Mesenchymal stem cell (in vitro differentiated cells and primary cell): ENCODE measurements around the gene C17orf67.

ENCODE experiments used
- DNase-seq: peaks from one replicate; pipeline ENCODE4 v3.0.0-alpha.2; 2013
- H2AFZ ChIP-seq: one replicate; pipeline ENCODE4 v1.6.1; 2013; ENCODE audit warnings: low read depth, mild to moderate bottlenecking, control low read depth, inconsistent platforms, low read length, moderate library complexity
- H2AK5ac ChIP-seq: 2 replicates; pipeline ENCODE4 v1.6.1; 2013; ENCODE audit warnings: low read length, moderate library complexity, mild to moderate bottlenecking, inconsistent platforms; ENCODE audit not compliant: severe bottlenecking
- H2BK120ac ChIP-seq: one replicate; pipeline ENCODE4 v1.6.1; 2013; ENCODE audit warnings: low read depth, mild to moderate bottlenecking, inconsistent platforms, low read length, moderate library complexity
- H2BK12ac ChIP-seq, 2 experiments: one replicate each; pipeline ENCODE4 v1.6.1; 2013; ENCODE audit warnings: inconsistent platforms in 2 of 2, low read length in 2 of 2, mild to moderate bottlenecking in 2 of 2, moderate library complexity in 2 of 2, control low read depth in 1 of 2
- H2BK15ac ChIP-seq: one replicate; pipeline ENCODE4 v1.6.1; 2013; ENCODE audit warnings: mild to moderate bottlenecking, low read depth, inconsistent platforms; ENCODE audit not compliant: poor library complexity, severe bottlenecking
- H2BK5ac ChIP-seq: 2 replicates; pipeline ENCODE4 v1.6.1; 2013; ENCODE audit warnings: low read depth, mild to moderate bottlenecking, low read length, control low read depth, inconsistent platforms; ENCODE audit not compliant: poor library complexity, severe bottlenecking
- H3K14ac ChIP-seq, 2 experiments: one replicate each; pipeline ENCODE4 v1.6.1; 2013; ENCODE audit warnings: inconsistent platforms in 2 of 2, low read length in 2 of 2, control low read depth in 1 of 2, mild to moderate bottlenecking in 1 of 2, moderate library complexity in 1 of 2
- H3K18ac ChIP-seq, 2 experiments: one replicate each; pipeline ENCODE4 v1.6.1; 2013; ENCODE audit warnings: inconsistent platforms in 2 of 2, low read length in 2 of 2, control low read depth in 1 of 2, low read depth in 1 of 2, mild to moderate bottlenecking in 1 of 2
- H3K23ac ChIP-seq, 2 experiments: one replicate each; pipeline ENCODE4 v1.6.1; 2013; ENCODE audit warnings: inconsistent platforms in 2 of 2, low read length in 2 of 2, mild to moderate bottlenecking in 2 of 2, moderate library complexity in 2 of 2, control low read depth in 1 of 2
- H3K27ac ChIP-seq: 2 replicates; pipeline ENCODE4 v1.5.1; 2013; ENCODE audit warnings: mild to moderate bottlenecking, moderate library complexity, low read length, control low read depth, inconsistent platforms; ENCODE audit not compliant: poor library complexity, severe bottlenecking
- H3K27me3 ChIP-seq, 2 experiments: 2 replicates each; pipeline versions ENCODE4 v1.6.1 to v1.7.0; 2013; ENCODE audit warnings: low read length in 2 of 2, mild to moderate bottlenecking in 2 of 2, moderate library complexity in 2 of 2, control low read depth in 1 of 2, inconsistent platforms in 1 of 2; ENCODE audit not compliant: control insufficient read depth in 1 of 2, insufficient read depth in 1 of 2
- H3K36me3 ChIP-seq, 2 experiments: 2 replicates each; pipeline versions ENCODE4 v1.6.1 to v1.7.0; 2013; ENCODE audit warnings: low read length in 2 of 2, control low read depth in 1 of 2, inconsistent platforms in 1 of 2, low read depth in 1 of 2, mild to moderate bottlenecking in 1 of 2; ENCODE audit not compliant: insufficient read depth in 2 of 2, control insufficient read depth in 1 of 2
- H3K4ac ChIP-seq, 2 experiments: one replicate each; pipeline ENCODE4 v1.6.1; 2013; ENCODE audit warnings: inconsistent platforms in 2 of 2, low read length in 2 of 2, mild to moderate bottlenecking in 2 of 2, moderate library complexity in 2 of 2, control low read depth in 1 of 2, low read depth in 1 of 2
- H3K4me1 ChIP-seq: 2 replicates; pipeline ENCODE4 v1.6.1; 2013; ENCODE audit warnings: low read depth, low read length, control low read depth; ENCODE audit not compliant: control insufficient read depth, insufficient read depth
- H3K4me2 ChIP-seq: 2 replicates; pipeline ENCODE4 v1.6.1; 2013; ENCODE audit warnings: low read length, mild to moderate bottlenecking, inconsistent platforms; ENCODE audit not compliant: poor library complexity, severe bottlenecking
- H3K4me3 ChIP-seq, 2 experiments: 2 replicates each; pipeline versions ENCODE4 v1.5.1 to v1.7.0; 2013; ENCODE audit warnings: low read length in 2 of 2, mild to moderate bottlenecking in 2 of 2, control low read depth in 1 of 2, low read depth in 1 of 2; ENCODE audit not compliant: insufficient read depth in 1 of 2
- H3K79me1 ChIP-seq: replicated peaks from 2 replicates; pipeline ENCODE4 v1.6.1; 2013; ENCODE audit warnings: mild to moderate bottlenecking, control low read depth, low read length, inconsistent platforms; ENCODE audit not compliant: poor library complexity, severe bottlenecking
- H3K9ac ChIP-seq: 2 replicates; pipeline ENCODE4 v1.7.0; 2013; ENCODE audit warnings: mild to moderate bottlenecking, low read length, moderate library complexity
- H3K9me3 ChIP-seq: 2 replicates; pipeline ENCODE4 v1.7.0; 2013; ENCODE audit warnings: mild to moderate bottlenecking, low read length; ENCODE audit not compliant: control insufficient read depth
- H4K8ac ChIP-seq: one replicate; pipeline ENCODE4 v1.6.1; 2013; ENCODE audit warnings: inconsistent platforms, mild to moderate bottlenecking, low read length, moderate library complexity
- H4K91ac ChIP-seq: one replicate; pipeline ENCODE4 v1.6.1; 2013; ENCODE audit warnings: mild to moderate bottlenecking, low read length, inconsistent platforms
- WGBS: methylation state at CpG from one replicate; pipeline ENCODE4 v1.1.7; 2013; ENCODE audit warnings: mixed read lengths; 5-methylcytosine and 5-hydroxymethylcytosine counted together

The C17orf67 gene

GRCh38 chr17:56835264-56835585 lies 1.5 kb upstream of the C17orf67 start:
- Histone ChIP-seq H2BK5ac (no peak overlapping the region), H3K9me3 (no peaks in the 10 kb centered on the region), H2BK12ac (no peak overlapping the region), H3K4me2 (peak overlapping the region; percentile 89), H3K18ac (peak overlapping the region in 1 of 2 experiments; percentile 84), H3K9ac (no peak overlapping the region), H4K91ac (no peak overlapping the region), H3K23ac (peak overlapping the region in 1 of 2 experiments; percentile 91), H2BK120ac (no peak overlapping the region), H2AK5ac (no peak overlapping the region), H4K8ac (no peak overlapping the region), H3K4me3 (peak overlapping the region; percentile 62 to 82), H3K14ac (peak overlapping the region in 1 of 2 experiments; percentile 82), H3K27ac (no peak overlapping the region), H2AFZ (peak overlapping the region; percentile 42), H2BK15ac (no peak overlapping the region), H3K4ac (no peak overlapping the region), H3K4me1 (peaks cover 22% of the 10 kb centered on the region), H3K27me3 (no peaks in the 10 kb centered on the region), H3K36me3 (peaks cover 0 to under 1% of the 10 kb centered on the region in 2 experiments), H3K79me1 (peaks cover 16% of the 10 kb centered on the region)
- DNase-seq: no peak
- 36% methylated on average over 5 of the region's 7 CpGs for WGBS

DNA sequence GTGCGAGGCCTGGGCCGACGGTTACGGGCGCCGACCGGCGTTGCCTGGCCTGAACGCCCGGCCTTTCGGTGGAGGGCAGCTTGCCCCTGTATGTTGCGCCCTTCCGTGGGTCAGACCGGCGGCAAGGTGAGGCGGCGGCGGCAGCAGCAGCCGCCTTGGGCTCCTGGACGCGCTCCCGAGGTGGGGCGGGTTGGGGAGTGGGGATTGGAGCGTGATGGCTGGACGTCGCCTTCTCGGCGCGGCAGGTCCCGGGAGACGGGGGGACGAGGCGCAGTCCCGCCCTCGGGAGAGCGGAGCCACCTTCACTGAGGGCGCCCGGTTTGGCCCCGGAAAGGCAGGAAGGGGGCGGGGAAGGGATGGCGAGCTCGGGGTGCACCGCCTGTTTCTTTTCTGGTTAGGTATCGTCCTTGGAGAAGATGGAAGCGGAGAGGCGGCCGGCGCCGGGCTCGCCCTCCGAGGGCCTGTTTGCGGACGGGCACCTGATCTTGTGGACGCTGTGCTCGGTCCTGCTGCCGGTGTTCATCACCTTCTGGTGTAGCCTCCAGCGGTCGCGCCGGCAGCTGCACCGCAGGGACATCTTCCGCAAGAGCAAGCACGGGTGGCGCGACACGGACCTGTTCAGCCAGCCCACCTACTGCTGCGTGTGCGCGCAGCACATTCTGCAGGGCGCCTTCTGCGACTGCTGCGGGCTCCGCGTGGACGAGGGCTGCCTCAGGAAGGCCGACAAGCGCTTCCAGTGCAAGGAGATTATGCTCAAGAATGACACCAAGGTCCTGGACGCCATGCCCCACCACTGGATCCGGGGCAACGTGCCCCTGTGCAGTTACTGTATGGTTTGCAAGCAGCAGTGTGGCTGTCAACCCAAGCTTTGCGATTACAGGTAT lies 902 bp upstream of the C17orf67 start:
- WGBS: 3% methylated on average over 58 of the region's 81 CpGs

DNA sequence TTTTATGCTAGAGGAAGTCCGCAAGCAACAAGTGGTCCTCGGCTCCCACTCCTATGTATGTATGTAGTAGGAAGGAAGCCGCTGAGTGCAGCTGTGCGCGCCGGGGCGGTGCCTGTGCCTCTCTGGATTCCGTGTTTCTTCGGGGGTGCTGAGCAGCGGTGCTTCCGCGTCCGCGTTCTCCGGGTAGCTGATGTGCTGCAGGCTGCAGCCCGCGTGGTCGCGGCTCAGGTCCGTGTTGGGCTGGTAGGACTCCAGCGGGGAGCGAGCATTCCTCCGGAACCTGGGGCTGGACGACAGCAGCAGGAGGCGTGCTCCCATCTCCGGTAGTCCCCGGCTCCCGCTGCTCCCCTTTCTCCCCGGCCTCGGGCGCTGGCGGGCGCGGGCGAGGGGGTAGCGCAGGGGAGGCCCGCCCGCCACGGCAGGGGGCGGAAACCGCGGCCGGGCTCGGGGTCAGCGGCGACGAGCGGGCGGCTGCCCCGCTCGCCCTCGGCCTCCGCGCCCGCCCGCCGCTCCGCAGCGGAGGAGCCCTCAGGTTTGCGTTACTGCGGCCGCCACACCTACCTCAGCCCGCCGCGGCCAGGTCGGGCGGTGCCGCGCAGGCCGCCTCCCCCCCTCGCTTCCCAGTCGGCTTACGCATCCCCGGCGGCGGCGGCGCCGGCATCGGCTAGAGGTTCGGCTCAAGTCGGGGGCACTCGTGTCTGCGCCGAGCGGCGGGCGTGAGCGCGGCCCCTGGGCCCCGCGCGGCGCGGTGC lies 487 bp downstream of the C17orf67 start:
- H2BK120ac ChIP-seq: peak overlapping the region; percentile 65
- peak overlapping the region; percentile 88 to 93 for H3K18ac ChIP-seq
- peaks cover 19% of the 10 kb centered on the region for H3K79me1 ChIP-seq
- H2AFZ ChIP-seq: peak overlapping the region; percentile 83
- H3K9ac ChIP-seq: peak overlapping the region; percentile 86
- H3K4me2 ChIP-seq: peak overlapping the region; percentile 85
- H4K91ac ChIP-seq: peak overlapping the region; percentile 52
- peak overlapping the region; percentile 42 to 82 for H3K4ac ChIP-seq
- peak; percentile 72 for DNase-seq
- peak overlapping the region; percentile 19 for H4K8ac ChIP-seq
- H3K36me3 ChIP-seq: no peaks in the 10 kb centered on the region
- H3K9me3 ChIP-seq: no peaks in the 10 kb centered on the region
- H2BK15ac ChIP-seq: peak overlapping the region; percentile 77
- H3K14ac ChIP-seq: peak overlapping the region; percentile 56 to 59
- peak overlapping the region; percentile 80 for H2BK5ac ChIP-seq
- H3K27ac ChIP-seq: peak overlapping the region; percentile 82
- no peaks in the 10 kb centered on the region for H3K27me3 ChIP-seq
- peak overlapping the region in 1 of 2 experiments; percentile 61 for H3K23ac ChIP-seq
- H2AK5ac ChIP-seq: no peak overlapping the region
- H2BK12ac ChIP-seq: peak overlapping the region in 1 of 2 experiments; percentile 70
- peak overlapping the region; percentile 80 to 88 for H3K4me3 ChIP-seq
- H3K4me1 ChIP-seq: peaks cover 25% of the 10 kb centered on the region
- 1% methylated on average over 80 of the region's 95 CpGs for WGBS

More for the DNA sequence above, 902 bp upstream of the C17orf67 start:
- peak; percentile 61 for DNase-seq
- Histone ChIP-seq H3K4me2 (peak overlapping the region; percentile 89), H3K4me3 (peak overlapping the region; percentile 62 to 82), H2BK120ac (peak overlapping the region; percentile 73), H2BK5ac (peak overlapping the region; percentile 49), H2BK12ac (peak overlapping the region; percentile 65 to 81), H4K91ac (peak overlapping the region; percentile 91), H3K9ac (peak overlapping the region; percentile 78), H3K18ac (peak overlapping the region; percentile 73 to 98), H2AK5ac (no peak overlapping the region), H3K14ac (peak overlapping the region in 1 of 2 experiments; percentile 91), H3K4ac (peak overlapping the region; percentile 69 to 81), H3K4me1 (peaks cover 22% of the 10 kb centered on the region), H2BK15ac (peak overlapping the region; percentile 95), H4K8ac (peak overlapping the region; percentile 70), H2AFZ (peak overlapping the region; percentile 89), H3K27me3 (no peaks in the 10 kb centered on the region), H3K36me3 (no peaks in the 10 kb centered on the region), H3K23ac (peak overlapping the region in 1 of 2 experiments; percentile 91), H3K9me3 (no peaks in the 10 kb centered on the region), H3K79me1 (peaks cover 16% of the 10 kb centered on the region), H3K27ac (no peak overlapping the region)

DNA sequence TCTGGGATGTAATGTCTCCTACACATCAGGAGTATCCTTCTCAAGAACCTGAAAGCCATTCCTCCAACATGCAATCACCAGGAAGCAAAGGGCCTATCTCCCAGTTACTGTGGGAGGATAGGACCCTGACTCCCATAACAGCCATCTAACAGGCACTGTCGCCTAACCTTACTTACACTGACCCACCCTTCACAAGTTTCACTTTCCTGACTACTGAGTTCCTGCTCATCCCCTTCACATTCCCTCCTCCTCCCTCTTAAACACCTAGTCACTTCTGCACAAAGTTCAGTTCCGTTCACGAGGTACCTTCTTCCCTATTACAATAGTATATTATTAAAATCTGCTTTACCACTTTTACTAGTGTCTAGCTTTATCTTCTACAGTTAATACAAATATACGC lies 1.3 kb downstream of the C17orf67 start:
- no peak overlapping the region for H3K4ac ChIP-seq
- H3K79me1 ChIP-seq: peaks cover 23% of the 10 kb centered on the region
- H3K36me3 ChIP-seq: no peaks in the 10 kb centered on the region
- no peak overlapping the region for H2AFZ ChIP-seq
- no peak overlapping the region for H2BK120ac ChIP-seq
- no peak overlapping the region for H2AK5ac ChIP-seq
- H3K4me2 ChIP-seq: peak overlapping the region; percentile 2
- H3K27me3 ChIP-seq: no peaks in the 10 kb centered on the region
- H3K14ac ChIP-seq: no peak overlapping the region
- H3K18ac ChIP-seq: no peak overlapping the region
- H2BK12ac ChIP-seq: no peak overlapping the region
- peak overlapping the region in 1 of 2 experiments; percentile 88 for H3K4me3 ChIP-seq
- WGBS: 85% methylated on average over 4 of the region's 4 CpGs
- DNase-seq: peak; percentile 28
- no peaks in the 10 kb centered on the region for H3K9me3 ChIP-seq
- no peak overlapping the region for H2BK5ac ChIP-seq
- H3K27ac ChIP-seq: no peak overlapping the region
- no peak overlapping the region for H4K8ac ChIP-seq
- H2BK15ac ChIP-seq: no peak overlapping the region
- H3K23ac ChIP-seq: no peak overlapping the region
- peak overlapping the region; percentile 86 for H3K9ac ChIP-seq
- H3K4me1 ChIP-seq: peaks cover 25% of the 10 kb centered on the region
- H4K91ac ChIP-seq: no peak overlapping the region
